ENCODE measurements around the gene PPFIBP1. TPM values are rescaled to one million over a fixed set of nuclear protein-coding genes. Genes with fewer than 3 reads are reported as not detected.
"Not testable (repeated sequence)": the region's sequence is repeated elsewhere in the genome, so short reads cannot be mapped to it uniquely, and the experiment has no call there.

The PPFIBP1 gene
- polyA plus RNA-seq, 4 donors, result 32.6 to 98.8 (median 77.1) TPM

GRCh38 chr12:27644158-27644845, 120.3 kb downstream of the PPFIBP1 start:
- peak in 1 of 4 donors; percentile 15 for DNase-seq (ENCODE audit: low read depth in 4 of 4, low spot score in 3 of 4)

GRCh38 chr12:27645671-27646070, 121.7 kb downstream of the PPFIBP1 start:
- DNase-seq (ENCODE audit: low read depth in 4 of 4, low spot score in 3 of 4), result no peak

GRCh38 chr12:27646149-27646548, 122.1 kb downstream of the PPFIBP1 start:
- DNase-seq (ENCODE audit: low read depth in 4 of 4, low spot score in 3 of 4), result no peak

- no peak for DNase-seq (ENCODE audit: low read depth in 4 of 4, low spot score in 3 of 4)
Observed at GRCh38 chr12:27650011-27650410, 126.0 kb downstream of the PPFIBP1 start.

GRCh38 chr12:27651201-27651600, 127.2 kb downstream of the PPFIBP1 start:
- no peak for DNase-seq (ENCODE audit: low read depth in 4 of 4, low spot score in 3 of 4)

GRCh38 chr12:27652174-27652763, 128.3 kb downstream of the PPFIBP1 start:
- DNase-seq (ENCODE audit: low read depth in 4 of 4, low spot score in 3 of 4), result peak; percentile 52 to 69 (median 64)

- no peak for DNase-seq (ENCODE audit: low read depth in 4 of 4, low spot score in 3 of 4)
Observed at GRCh38 chr12:27653661-27654060, 129.7 kb downstream of the PPFIBP1 start.

GRCh38 chr12:27655476-27655875, 131.5 kb downstream of the PPFIBP1 start:
- not testable (repeated sequence) for DNase-seq (ENCODE audit: low read depth in 4 of 4, low spot score in 3 of 4)

- no peak for DNase-seq (ENCODE audit: low read depth in 4 of 4, low spot score in 3 of 4)
Observed at GRCh38 chr12:27657296-27657695, 133.3 kb downstream of the PPFIBP1 start.

GRCh38 chr12:27665704-27666103, 141.7 kb downstream of the PPFIBP1 start:
- DNase-seq (ENCODE audit: low read depth in 4 of 4, low spot score in 3 of 4), result no peak

GRCh38 chr12:27666510-27666909, 142.5 kb downstream of the PPFIBP1 start:
- no peak for DNase-seq (ENCODE audit: low read depth in 4 of 4, low spot score in 3 of 4)

- DNase-seq (ENCODE audit: low read depth in 4 of 4, low spot score in 3 of 4), result no peak
Observed at GRCh38 chr12:27667540-27667939, 143.5 kb downstream of the PPFIBP1 start.

- DNase-seq (ENCODE audit: low read depth in 4 of 4, low spot score in 3 of 4), result peak in 1 of 4 donors; percentile 2
Observed at GRCh38 chr12:27672051-27672450, 148.0 kb downstream of the PPFIBP1 start.

- DNase-seq (ENCODE audit: low read depth in 4 of 4, low spot score in 3 of 4), result no peak
Observed at GRCh38 chr12:27672643-27673042, 148.6 kb downstream of the PPFIBP1 start.

GRCh38 chr12:27673101-27673718, 149.2 kb downstream of the PPFIBP1 start:
- no peak for DNase-seq (ENCODE audit: low read depth in 4 of 4, low spot score in 3 of 4)

GRCh38 chr12:27674989-27675388, 151.0 kb downstream of the PPFIBP1 start:
- no peak for DNase-seq (ENCODE audit: low read depth in 4 of 4, low spot score in 3 of 4)

GRCh38 chr12:27680619-27681018, 156.6 kb downstream of the PPFIBP1 start:
- DNase-seq (ENCODE audit: low read depth in 4 of 4, low spot score in 3 of 4), result no peak

GRCh38 chr12:27682534-27682933, 158.5 kb downstream of the PPFIBP1 start:
- DNase-seq (ENCODE audit: low read depth in 4 of 4, low spot score in 3 of 4), result no peak

- DNase-seq (ENCODE audit: low read depth in 4 of 4, low spot score in 3 of 4), result no peak
Observed at GRCh38 chr12:27685274-27685673, 161.3 kb downstream of the PPFIBP1 start.

- DNase-seq (ENCODE audit: low read depth in 4 of 4, low spot score in 3 of 4), result no peak
Observed at GRCh38 chr12:27686147-27686546, 162.1 kb downstream of the PPFIBP1 start.

GRCh38 chr12:27688671-27689070, 164.7 kb downstream of the PPFIBP1 start:
- no peak for DNase-seq (ENCODE audit: low read depth in 4 of 4, low spot score in 3 of 4)

Data from left renal pelvis (tissue), 4 donors.